Measurements from ENCODE around the gene SCUBE2. TPM values are rescaled to one million over a fixed set of nuclear protein-coding genes. Genes with fewer than 3 reads are reported as not detected.

Gene SCUBE2
- total RNA-seq, 1 experiment from 2014 or later, result 0.18 TPM

DNA sequence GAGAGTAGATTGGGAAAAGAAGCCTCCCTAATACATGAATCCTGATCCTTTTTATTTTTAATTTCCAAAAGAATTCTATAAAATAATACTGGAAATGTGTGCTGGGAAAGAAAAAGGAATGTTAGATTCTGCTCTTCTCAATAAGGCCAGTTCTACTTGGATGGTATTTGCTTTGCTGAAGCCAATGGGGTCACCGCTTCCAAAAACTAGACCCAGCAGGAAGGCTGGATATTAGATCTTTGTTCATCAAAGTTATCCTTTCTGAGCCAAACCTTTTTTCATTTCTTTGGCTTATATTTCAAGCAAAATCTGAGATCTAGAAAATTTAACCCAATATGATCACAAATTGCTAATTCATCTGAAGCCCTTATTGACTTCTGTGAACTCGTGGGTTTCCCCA, 41.4 kb downstream of the SCUBE2 start:
- Histone ChIP-seq H3K9me2 (replicated peaks; ENCODE audit: low read length) (no peaks in the 10 kb centered on the region), H3K4me2 (ENCODE audit: low read length) (no peak overlapping the region), H4K20me1 (ENCODE audit: low read length) (no peaks in the 10 kb centered on the region), H3K4me1 (ENCODE audit: insufficient read depth, low read length) (peaks cover 5% of the 10 kb centered on the region; the same call in 1 of the 2 replicates), H2AFZ (ENCODE audit: low read length) (no peak overlapping the region), H3K27ac (ENCODE audit: low read length) (no peak overlapping the region), H3K9ac (ENCODE audit: low read length) (no peak overlapping the region), H3K27me3 (ENCODE audit: low read length) (no peaks in the 10 kb centered on the region), H3K4me3 (ENCODE audit: low read length) (no peak overlapping the region), H3F3A (ENCODE audit: low read length, unreplicated experiment) (no peaks in the 10 kb centered on the region), H3K36me3 (ENCODE audit: low read depth, low read length) (no peaks in the 10 kb centered on the region), H3K79me2 (ENCODE audit: low read length) (no peaks in the 10 kb centered on the region), H3K9me3 (ENCODE audit: low read length) (no peaks in the 10 kb centered on the region)
- ATAC-seq (no peak), DNase-seq (no peak)
- no peak for TF ChIP-seq EZH2 (IDR thresholded peaks at IDR 0.05; ENCODE audit: low read length, unreplicated experiment)
- TF ChIP-seq, protein P1, sequence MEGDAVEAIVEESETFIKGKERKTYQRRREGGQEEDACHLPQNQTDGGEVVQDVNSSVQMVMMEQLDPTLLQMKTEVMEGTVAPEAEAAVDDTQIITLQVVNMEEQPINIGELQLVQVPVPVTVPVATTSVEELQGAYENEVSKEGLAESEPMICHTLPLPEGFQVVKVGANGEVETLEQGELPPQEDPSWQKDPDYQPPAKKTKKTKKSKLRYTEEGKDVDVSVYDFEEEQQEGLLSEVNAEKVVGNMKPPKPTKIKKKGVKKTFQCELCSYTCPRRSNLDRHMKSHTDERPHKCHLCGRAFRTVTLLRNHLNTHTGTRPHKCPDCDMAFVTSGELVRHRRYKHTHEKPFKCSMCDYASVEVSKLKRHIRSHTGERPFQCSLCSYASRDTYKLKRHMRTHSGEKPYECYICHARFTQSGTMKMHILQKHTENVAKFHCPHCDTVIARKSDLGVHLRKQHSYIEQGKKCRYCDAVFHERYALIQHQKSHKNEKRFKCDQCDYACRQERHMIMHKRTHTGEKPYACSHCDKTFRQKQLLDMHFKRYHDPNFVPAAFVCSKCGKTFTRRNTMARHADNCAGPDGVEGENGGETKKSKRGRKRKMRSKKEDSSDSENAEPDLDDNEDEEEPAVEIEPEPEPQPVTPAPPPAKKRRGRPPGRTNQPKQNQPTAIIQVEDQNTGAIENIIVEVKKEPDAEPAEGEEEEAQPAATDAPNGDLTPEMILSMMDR (conservative IDR thresholded peaks at IDR 0.05; ENCODE audit: low read depth, low read length), result no peak
- TF ChIP-seq EZH2phosphoT487 (IDR thresholded peaks at IDR 0.05; ENCODE audit: borderline replicate concordance, low read length), result no peak
- ChIA-PET CTCF (no interaction called here), POLR2A (ENCODE audit: unreplicated experiment) (no interaction called here)
- BruUV-seq (replicated peaks), result no TSS peak
- intact Hi-C loops (cut with micrococcal nuclease), result no loop called here

DNA sequence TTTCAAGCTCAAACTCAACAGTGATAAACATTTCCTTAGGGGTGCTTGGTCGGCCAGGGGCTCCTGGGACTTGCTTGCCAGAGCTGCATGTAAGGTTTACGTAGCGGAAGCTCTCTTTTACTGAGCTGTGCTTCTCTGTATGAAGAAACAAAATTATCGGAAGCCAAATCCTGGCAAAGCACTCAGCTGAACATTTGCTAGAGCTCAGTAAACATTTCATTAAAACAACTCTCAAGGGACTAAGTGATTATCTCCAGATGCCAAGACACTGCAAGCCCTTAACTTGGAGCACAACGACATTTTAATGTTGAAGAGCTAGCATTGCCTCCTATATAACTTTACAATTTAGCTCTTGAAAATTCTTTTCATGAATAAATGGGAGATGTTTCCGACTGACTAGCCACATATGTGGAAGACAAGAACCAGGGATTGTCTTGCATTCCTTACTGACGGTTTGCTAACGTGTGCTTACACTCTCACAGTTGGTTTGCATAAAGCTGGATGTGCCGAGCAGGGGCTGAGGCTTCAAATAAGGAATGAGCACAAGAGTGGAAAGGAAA, 43.4 kb downstream of the SCUBE2 start:
- Histone ChIP-seq H3K9me2 (replicated peaks; ENCODE audit: low read length) (no peaks in the 10 kb centered on the region), H3K27me3 (ENCODE audit: low read length) (no peaks in the 10 kb centered on the region), H3F3A (ENCODE audit: low read length, unreplicated experiment) (no peaks in the 10 kb centered on the region), H3K9ac (ENCODE audit: low read length) (no peak overlapping the region), H3K4me1 (ENCODE audit: insufficient read depth, low read length) (peaks cover 5% of the 10 kb centered on the region; the same call in 1 of the 2 replicates), H3K9me3 (ENCODE audit: low read length) (no peaks in the 10 kb centered on the region), H3K36me3 (ENCODE audit: low read depth, low read length) (no peaks in the 10 kb centered on the region), H3K4me3 (ENCODE audit: low read length) (no peak overlapping the region), H2AFZ (ENCODE audit: low read length) (no peak overlapping the region), H3K27ac (ENCODE audit: low read length) (no peak overlapping the region), H4K20me1 (ENCODE audit: low read length) (no peaks in the 10 kb centered on the region), H3K79me2 (ENCODE audit: low read length) (no peaks in the 10 kb centered on the region), H3K4me2 (ENCODE audit: low read length) (no peak overlapping the region)
- DNase-seq (no peak), ATAC-seq (no peak)
- no TSS peak for BruUV-seq (replicated peaks)
- ChIA-PET POLR2A (ENCODE audit: unreplicated experiment) (interaction anchor here (0.6 kb wide), 1 partner anchor 45 kb away, joined by 10 read pairs; no protein-coding TSS in a partner anchor), CTCF (no interaction called here)
- TF ChIP-seq, protein P1 (conservative IDR thresholded peaks at IDR 0.05; ENCODE audit: low read depth, low read length), result no peak
- TF ChIP-seq EZH2phosphoT487 (IDR thresholded peaks at IDR 0.05; ENCODE audit: borderline replicate concordance, low read length) (no peak), EZH2 (IDR thresholded peaks at IDR 0.05; ENCODE audit: low read length, unreplicated experiment) (no peak)
- intact Hi-C loops (cut with micrococcal nuclease), result no loop called here

DNA sequence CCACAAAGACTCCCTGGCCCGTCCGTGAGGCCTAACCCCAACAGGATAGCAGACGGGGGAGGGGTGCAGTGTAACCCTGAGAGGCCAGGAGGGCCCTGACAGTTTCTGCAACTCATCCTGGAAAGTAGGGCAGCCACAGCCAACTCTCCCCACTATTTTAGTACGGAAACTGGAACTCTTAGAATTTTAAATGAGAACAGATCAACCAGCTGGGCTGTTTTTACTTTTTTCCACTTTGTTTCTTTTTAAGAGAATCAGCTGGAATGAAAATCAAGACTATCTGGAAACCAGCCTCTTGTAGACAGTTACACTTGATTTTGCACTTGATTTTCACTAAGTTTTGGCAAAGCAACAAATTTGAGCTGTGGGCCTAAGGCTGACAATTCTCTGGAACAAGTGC, 44.9 kb downstream of the SCUBE2 start:
- H3K27ac ChIP-seq (ENCODE audit: low read length), result no peak overlapping the region
- H2AFZ ChIP-seq (ENCODE audit: low read length), result no peak overlapping the region
- H3K36me3 ChIP-seq (ENCODE audit: low read depth, low read length), result no peaks in the 10 kb centered on the region
- no peaks in the 10 kb centered on the region for H4K20me1 ChIP-seq (ENCODE audit: low read length)
- no peaks in the 10 kb centered on the region for H3K9me3 ChIP-seq (ENCODE audit: low read length)
- intact Hi-C loops (cut with micrococcal nuclease), result no loop called here
- POLR2A ChIA-PET (ENCODE audit: unreplicated experiment), result no interaction called here
- H3K79me2 ChIP-seq (ENCODE audit: low read length), result no peaks in the 10 kb centered on the region
- no peaks in the 10 kb centered on the region for H3K4me1 ChIP-seq (ENCODE audit: insufficient read depth, low read length)
- no peak overlapping the region for H3K4me2 ChIP-seq (ENCODE audit: low read length)
- no peak overlapping the region for H3K9ac ChIP-seq (ENCODE audit: low read length)
- peaks cover 8% of the 10 kb centered on the region; the same call in 1 of the 2 replicates for H3K27me3 ChIP-seq (ENCODE audit: low read length)
- H3F3A ChIP-seq (ENCODE audit: low read length, unreplicated experiment), result no peaks in the 10 kb centered on the region
- CTCF ChIA-PET, result no interaction called here
- no TSS peak for BruUV-seq (replicated peaks)
- no peak for TF ChIP-seq EZH2phosphoT487 (IDR thresholded peaks at IDR 0.05; ENCODE audit: borderline replicate concordance, low read length)
- TF ChIP-seq, protein P1 (conservative IDR thresholded peaks at IDR 0.05; ENCODE audit: low read depth, low read length), result no peak
- DNase-seq, result no peak
- no peak for ATAC-seq
- no peak overlapping the region for H3K4me3 ChIP-seq (ENCODE audit: low read length)
- H3K9me2 ChIP-seq (replicated peaks; ENCODE audit: low read length), result no peaks in the 10 kb centered on the region

Measured in PC-3 (cell line).